ENCODE results near the gene CBY1. TPM values are rescaled to one million over a fixed set of nuclear protein-coding genes. Genes with fewer than 3 reads are reported as not detected.
A peak's percentile ranks its signal among the peaks of the same experiment; 100 is the strongest.

CBY1 gene
- total and polyA plus RNA-seq, 2 donors (not counting 3 experiments of a cell fraction or from before 2014, with no cell fraction given): 37.0 to 41.8 TPM

DNA sequence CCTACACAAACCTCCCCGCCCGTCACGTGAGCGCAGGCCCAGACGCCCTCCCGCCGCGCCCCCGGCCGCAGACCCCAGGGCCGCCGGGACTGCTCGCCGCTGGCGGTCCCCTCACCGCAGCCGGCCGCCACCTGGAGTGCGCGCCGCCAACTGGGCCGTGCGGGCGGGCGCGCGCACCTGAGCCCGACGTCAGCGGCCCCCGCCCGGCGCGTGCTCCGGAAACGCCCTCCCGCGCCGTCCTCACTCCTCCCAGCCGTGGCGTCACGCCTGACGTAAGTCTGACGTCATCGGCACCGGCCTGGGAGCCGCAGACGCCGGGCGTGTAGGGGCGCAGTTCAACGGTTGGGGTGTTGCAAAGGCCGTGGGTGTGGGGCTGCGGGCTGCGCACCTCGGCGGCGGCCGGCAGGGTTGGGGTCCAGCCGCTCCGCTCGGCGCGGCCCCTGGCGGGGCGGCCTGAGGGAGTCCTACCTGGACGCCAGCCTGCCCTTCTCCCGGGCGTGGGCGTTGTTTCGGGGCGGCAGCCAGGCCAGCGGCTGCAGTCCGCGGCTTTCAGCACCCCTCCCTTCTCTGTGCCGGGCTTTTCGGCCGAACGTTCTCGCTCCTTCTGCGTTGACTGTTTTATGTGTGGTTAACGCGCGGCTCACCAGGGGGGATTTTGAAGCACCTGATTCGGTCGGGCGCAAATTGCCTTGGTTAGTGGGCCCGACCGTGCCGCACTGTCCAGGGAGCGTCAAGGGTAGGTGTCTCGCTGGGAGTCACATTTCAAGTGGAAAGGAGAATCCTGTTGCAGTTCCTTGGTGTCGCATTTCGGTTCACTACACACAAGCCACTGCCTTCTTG lies 44.6 kb downstream of the CBY1 start, which contains the start of gene JOSD1:
Gene JOSD1, minus strand, starts transcription at position 155 of the 840 bp plus-strand sequence. CDS start 956 bp downstream, outside the sequence.
- no peaks in the 10 kb centered on the region for H3K27me3 ChIP-seq (ENCODE audit: control insufficient read depth in 2 of 2, insufficient read depth in 2 of 2, low read length in 2 of 2)
- POLR2A ChIA-PET: no interaction called here
- dilution Hi-C loops (cut with MboI; ENCODE audit: extremely low pct_ligation_motif_present, low sequenced_read_pairs): no loop called here
- no peaks in the 10 kb centered on the region for H3K9me1 ChIP-seq (replicated peaks; ENCODE audit: control insufficient read depth, extremely low read depth, insufficient read depth, low read length)
- peak; percentile 90 for TF ChIP-seq POLR2AphosphoS5 (IDR thresholded peaks at IDR 0.05; ENCODE audit: insufficient read depth, low read depth, low read length)
- TF ChIP-seq FOS (IDR thresholded peaks at IDR 0.05; ENCODE audit: borderline replicate concordance, insufficient read depth, low read length): peak; percentile 12
- peak; percentile 76 for TF ChIP-seq JUN (IDR thresholded peaks at IDR 0.05; ENCODE audit: borderline replicate concordance, insufficient read depth, insufficient read length, low read depth)
- no peak for TF ChIP-seq GATA2 (IDR thresholded peaks at IDR 0.05; ENCODE audit: insufficient read depth, insufficient read length, low read depth, low read length)
- no peak for TF ChIP-seq MYC (IDR thresholded peaks at IDR 0.05; ENCODE audit: low read depth, low read length)
- TF ChIP-seq EZH2 (IDR thresholded peaks at IDR 0.05; ENCODE audit: borderline replicate concordance, low read depth, low read length, severe bottlenecking): no peak
- TF ChIP-seq CTCF (IDR thresholded peaks at IDR 0.05; ENCODE audit: extremely low read depth in 1 of 2, insufficient read depth in 1 of 2, low read depth in 1 of 2, low read length in 2 of 2): no peak
- TF ChIP-seq POLR2A (IDR thresholded peaks at IDR 0.05; ENCODE audit: low read depth, low read length): peak; percentile 81
- TF ChIP-seq, protein P1, sequence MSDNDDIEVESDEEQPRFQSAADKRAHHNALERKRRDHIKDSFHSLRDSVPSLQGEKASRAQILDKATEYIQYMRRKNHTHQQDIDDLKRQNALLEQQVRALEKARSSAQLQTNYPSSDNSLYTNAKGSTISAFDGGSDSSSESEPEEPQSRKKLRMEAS (IDR thresholded peaks at IDR 0.05; ENCODE audit: insufficient read depth, insufficient read length): peak; percentile 21
- H3K9me3 ChIP-seq (replicated peaks; ENCODE audit: control insufficient read depth, insufficient read depth, low read length): no peaks in the 10 kb centered on the region
- peaks cover 33% of the 10 kb centered on the region for H3K79me2 ChIP-seq (ENCODE audit: control insufficient read depth, insufficient read depth, low read length)
- intact Hi-C loops (cut with micrococcal nuclease): loop anchor here (2.0 to 10.0 kb wide), 2 partner anchors 44 to 196 kb away; partner anchors contain the start of genes CBY1, DDX17 and FAM227A
- H3K27ac ChIP-seq (ENCODE audit: insufficient read depth, low read depth, low read length): peak within 1 kb of the TSS; percentile 93
- H3K4me2 ChIP-seq (ENCODE audit: insufficient read depth, low read length): peak within 1 kb of the TSS; percentile 77
- DNase-seq (ENCODE audit: low read depth, low spot score) (peak; percentile 90), FAIRE-seq (peak; percentile 55)
- peak within 1 kb of the TSS; percentile 67 for H2AFZ ChIP-seq (ENCODE audit: low read depth, low read length)
- no peaks in the 10 kb centered on the region for H4K20me1 ChIP-seq (replicated peaks; ENCODE audit: control insufficient read depth, extremely low read depth, insufficient read depth, low read length)
- H3K9ac ChIP-seq (replicated peaks; ENCODE audit: extremely low read depth, insufficient read depth, low read length): peak within 1 kb of the TSS; percentile 91
- H3K4me3 ChIP-seq (replicated peaks in 1 of 3; ENCODE audit: insufficient read depth in 1 of 3, low read depth in 1 of 3, low read length in 3 of 3): peak within 1 kb of the TSS; percentile 64 to 78 (median 75)
- no peaks in the 10 kb centered on the region for H3K36me3 ChIP-seq (ENCODE audit: control insufficient read depth in 2 of 2, extremely low read depth in 1 of 2, insufficient read depth in 2 of 2, low read length in 2 of 2)
- CTCF ChIA-PET: interaction anchor here (1.0 to 7.3 kb wide), 2 partner anchors 18 to 33 kb away, joined by 4 to 59 read pairs; partner anchors contain the start of gene TOMM22
- BruUV-seq (replicated peaks): TSS peak; percentile 63
- peaks cover 47% of the 10 kb centered on the region for H3K4me1 ChIP-seq (ENCODE audit: control insufficient read depth, extremely low read depth, insufficient read depth, low read length)
